Activated T-helper 9 cell treated with anti-CD3 and anti-CD28 coated beads, Interleukin-2, amount 50 U/mL, for 16 hours (primary cell): Measurements from ENCODE around the gene HIRA.

Experiments
- DNase-seq: peaks from one replicate; pipeline ENCODE4 v3.0.0-alpha.2; 2020; ENCODE audit warnings: low read depth

HIRA gene, protein sequence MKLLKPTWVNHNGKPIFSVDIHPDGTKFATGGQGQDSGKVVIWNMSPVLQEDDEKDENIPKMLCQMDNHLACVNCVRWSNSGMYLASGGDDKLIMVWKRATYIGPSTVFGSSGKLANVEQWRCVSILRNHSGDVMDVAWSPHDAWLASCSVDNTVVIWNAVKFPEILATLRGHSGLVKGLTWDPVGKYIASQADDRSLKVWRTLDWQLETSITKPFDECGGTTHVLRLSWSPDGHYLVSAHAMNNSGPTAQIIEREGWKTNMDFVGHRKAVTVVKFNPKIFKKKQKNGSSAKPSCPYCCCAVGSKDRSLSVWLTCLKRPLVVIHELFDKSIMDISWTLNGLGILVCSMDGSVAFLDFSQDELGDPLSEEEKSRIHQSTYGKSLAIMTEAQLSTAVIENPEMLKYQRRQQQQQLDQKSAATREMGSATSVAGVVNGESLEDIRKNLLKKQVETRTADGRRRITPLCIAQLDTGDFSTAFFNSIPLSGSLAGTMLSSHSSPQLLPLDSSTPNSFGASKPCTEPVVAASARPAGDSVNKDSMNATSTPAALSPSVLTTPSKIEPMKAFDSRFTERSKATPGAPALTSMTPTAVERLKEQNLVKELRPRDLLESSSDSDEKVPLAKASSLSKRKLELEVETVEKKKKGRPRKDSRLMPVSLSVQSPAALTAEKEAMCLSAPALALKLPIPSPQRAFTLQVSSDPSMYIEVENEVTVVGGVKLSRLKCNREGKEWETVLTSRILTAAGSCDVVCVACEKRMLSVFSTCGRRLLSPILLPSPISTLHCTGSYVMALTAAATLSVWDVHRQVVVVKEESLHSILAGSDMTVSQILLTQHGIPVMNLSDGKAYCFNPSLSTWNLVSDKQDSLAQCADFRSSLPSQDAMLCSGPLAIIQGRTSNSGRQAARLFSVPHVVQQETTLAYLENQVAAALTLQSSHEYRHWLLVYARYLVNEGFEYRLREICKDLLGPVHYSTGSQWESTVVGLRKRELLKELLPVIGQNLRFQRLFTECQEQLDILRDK

DNA sequence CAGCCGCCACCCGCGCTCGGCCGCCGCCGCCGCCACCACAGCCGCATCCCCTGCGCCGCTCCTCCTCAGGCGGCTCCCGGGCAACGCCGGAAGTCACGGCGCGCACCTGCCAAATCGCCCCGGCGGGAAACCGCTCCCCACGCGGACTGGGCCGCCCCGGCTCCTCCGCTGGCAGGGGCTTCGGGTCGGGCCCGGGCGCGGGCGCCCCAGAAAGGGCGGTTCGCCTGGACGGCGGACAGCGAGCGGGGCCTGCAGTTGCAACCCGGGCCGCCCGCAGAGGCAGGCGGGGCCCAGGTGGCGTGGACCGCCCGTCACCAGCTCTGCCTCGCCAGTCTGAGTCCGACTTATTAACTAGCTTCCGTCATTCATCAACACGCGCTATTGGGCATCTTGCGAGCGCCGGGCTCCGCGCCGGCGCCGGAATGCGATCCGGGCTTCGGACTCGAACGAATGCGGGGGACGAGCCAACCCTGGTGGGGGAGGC, at the start of gene HIRA:
TSS of gene HIRA (minus strand) at position 85 of the 484 bp plus-strand sequence. CDS start 257 bp downstream, outside the sequence.
- DNase-seq: peak; percentile 82

DNA sequence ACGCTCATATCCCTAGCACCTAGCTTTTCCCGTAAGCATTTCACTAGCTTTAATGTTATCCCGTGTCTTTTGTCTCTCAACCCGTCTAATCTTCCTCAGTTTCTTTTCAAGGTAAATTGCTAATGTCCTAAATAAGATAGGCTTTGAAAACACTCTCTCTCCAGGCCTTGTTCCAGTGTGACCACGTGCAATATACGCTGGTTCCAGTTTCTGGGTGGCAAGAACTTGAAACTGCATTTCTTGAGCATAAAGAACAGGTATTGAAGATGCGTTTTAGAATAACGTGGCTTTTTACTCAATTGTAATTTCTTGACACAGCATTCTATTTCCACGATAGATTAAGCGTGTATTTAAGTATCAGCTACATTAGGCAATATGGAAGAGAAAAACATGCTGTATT, 49.3 kb upstream of the HIRA start:
- no peak for DNase-seq

DNA sequence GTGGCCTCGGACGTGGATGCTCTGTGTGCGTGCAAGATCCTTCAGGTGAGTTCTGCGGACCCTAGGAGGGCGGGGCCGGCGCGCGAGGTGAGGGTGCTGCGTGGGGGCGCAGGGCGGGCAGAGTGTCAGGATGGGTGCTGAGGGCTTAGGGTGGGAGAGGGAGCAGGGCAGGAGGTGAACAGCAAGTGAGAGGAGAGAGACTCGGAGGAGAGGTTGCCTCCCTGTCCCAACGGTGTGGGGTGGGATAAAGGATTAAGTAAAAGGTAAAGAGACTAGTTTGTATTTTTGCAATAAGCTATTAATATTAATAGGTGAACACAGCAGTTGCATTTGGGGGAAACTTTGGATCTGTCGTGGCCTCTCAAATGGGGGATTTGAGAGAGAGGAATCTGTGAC, 48.6 kb upstream of the HIRA start:
- DNase-seq: no peak

DNA sequence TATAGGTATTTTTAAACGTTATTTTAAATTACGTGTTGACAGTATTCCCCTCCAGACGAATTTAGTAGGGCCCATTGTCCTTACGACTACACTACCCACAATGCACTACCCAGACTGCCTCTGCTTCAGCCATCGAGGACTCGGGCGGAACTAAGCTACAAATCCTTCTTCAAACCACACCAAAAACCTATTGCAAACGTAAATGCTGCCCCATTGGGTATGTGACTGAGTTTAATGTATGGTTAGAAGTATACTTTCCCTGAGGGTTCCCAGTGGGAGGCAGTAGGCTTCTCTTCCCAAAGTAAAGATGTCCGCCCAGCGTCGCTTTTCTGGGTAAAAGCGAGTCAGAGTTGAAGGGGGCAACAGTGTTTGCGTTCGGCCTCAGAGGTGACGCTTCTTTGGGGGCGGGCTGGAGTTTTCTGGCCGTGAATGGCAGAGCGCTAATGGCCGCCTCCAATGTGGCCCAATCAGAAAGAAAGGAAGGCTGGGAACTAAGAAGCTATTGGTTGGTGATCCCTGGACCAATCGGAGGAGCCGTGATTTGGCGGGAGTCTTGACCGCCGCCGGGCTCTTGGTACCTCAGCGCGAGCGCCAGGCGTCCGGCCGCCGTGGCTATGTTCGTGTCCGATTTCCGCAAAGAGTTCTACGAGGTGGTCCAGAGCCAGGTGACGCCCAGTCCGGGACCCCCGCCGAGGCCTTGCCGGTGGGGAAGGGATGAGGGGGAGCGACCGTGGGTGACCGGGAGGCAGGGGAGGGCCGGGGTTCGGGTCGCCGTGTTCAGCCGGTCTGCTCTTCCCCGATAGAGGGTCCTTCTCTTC, 48.0 kb upstream of the HIRA start, which contains the start of gene CDC45:
TSS of gene CDC45 (plus strand) at position 566 of the 818 bp plus-strand sequence. CDS start at position 615, 49 bp downstream.
- DNase-seq: peak; percentile 90

DNA sequence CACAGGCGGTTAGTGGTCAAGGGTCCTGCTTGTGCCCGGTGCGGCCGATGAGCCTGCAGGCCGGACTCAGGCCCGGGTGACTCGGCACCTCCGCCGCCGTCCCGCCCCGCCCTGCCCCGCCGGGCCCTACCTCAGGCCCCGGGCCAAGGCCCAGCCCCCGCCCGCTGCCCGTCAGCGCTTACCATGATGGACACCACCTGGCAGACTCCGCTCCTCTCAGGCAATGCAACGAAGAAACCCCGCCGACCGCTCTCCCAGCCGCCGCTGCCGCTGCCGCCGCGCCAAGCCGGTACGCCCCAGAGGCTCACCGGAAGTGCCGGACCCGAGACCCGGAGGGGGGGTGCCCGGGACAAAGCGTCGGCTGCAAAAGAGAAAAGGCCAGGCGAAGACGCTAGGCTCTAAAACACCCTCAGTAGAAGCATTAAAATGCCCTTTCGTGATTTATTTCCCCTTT, 47.4 kb upstream of the HIRA start, which contains the start of gene UFD1:
TSS of gene UFD1 (minus strand) at position 293 of the 454 bp plus-strand sequence. CDS start at position 185, 108 bp downstream.
- DNase-seq: peak; percentile 71

DNA sequence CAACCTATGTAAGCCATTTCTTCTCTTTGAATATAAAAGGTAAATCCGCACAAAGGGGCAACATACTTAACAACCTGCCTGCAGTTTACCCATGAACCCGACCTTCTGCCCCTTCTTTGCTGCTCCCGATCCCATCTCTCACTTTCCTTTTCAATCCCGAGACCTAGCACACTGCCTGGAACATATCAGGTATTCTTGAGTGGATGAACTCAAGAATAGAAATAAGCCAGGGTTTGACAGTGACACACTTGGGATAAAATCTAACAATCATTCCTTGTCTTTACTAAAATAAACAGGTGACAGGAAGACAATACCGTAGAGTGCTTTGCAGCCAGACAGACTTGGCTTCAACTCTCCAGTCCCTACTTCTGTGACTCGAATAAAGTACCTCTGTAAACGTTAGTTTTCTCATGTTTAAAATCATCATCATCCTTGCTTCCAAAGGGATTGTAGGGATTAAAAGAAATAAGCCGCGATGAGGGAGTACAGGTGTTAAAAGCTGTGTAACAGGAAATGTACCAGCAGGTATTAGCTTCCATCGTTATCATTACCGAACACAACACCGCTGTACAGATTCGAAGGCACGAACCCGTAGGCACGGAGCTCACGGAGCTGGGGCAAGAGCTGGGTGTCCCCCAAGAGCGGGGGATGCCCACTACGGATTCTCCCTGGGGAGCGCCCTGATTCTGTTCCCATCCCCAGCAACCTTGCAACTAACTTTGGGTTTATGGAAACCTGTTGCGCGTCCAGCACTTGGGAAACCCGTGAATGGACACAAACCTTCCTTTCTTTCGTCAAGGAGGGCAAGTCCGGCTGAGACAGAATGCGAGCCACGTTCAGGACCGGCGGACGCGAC, 46.7 kb upstream of the HIRA start:
- DNase-seq: no peak

DNA sequence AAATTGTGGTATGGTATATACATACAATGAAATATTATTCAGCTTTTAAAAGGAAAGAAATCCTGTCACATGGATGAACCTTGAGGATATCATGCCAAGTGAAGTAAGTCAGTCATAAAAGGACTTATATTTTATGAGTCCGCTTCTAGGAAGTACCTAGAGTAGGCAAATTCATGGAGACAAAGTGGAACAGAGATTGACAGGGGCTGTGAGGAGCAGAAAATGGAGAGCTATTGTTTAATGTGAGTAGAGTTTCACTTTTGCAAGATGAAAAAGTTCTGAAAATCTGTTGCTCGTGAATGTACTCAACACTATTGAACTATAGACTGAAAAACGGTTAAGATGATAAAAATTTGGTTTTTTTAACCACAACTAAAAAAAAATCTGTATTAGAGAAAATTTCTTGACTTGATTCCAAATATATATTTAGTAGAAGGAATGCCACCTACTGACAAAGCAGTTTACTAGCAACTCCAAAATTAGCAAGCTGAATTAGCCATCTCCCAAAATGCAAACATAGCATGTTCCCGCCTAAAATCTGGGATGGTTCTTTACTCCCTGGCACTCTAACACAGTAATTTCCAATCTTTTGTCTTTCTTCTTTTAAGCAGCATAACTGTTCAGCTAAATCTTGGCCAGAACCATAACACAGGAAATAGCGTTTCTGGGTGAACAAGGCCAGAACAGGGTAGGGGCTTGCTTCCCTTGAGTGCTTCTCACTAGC, 46.0 kb upstream of the HIRA start:
- no peak for DNase-seq

DNA sequence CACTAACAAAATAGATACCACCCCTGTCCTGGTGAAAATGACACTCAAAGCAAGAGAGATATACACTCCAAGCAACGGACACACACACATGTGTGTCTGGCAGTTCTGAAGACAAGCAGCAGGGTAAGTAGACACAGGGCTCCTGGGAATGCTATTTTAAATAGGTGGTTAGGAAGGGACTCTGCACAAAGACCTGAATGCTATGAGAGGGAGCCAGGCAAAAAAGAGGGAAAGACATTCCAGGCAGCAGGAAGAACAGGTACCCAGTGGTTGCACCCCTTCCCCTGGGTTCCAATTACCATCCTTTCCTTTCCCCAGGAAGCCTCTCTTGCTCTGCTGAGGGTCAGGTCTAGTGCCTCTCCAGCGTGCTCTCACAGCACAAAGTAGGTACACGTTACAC, 44.5 kb upstream of the HIRA start:
- DNase-seq: no peak

DNA sequence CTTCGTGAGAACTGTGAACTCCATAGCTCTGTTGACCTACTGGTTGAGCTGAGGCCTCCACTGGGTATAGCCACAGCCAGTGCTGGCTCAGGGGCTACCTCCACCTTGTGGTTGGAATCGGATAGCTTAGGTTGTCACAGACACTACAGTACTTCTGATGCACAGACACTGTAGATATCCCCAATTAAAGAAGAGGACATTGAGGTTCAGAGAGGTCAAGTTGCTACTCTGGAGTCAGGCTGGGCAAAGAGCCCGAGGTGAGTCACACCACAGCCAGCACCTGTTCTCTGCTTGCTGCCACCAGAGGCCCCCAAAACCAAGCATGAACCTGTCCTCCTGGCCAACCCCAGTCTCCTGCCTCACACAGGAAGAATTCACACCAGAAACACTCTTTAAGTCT, 42.0 kb upstream of the HIRA start:
- no peak for DNase-seq

DNA sequence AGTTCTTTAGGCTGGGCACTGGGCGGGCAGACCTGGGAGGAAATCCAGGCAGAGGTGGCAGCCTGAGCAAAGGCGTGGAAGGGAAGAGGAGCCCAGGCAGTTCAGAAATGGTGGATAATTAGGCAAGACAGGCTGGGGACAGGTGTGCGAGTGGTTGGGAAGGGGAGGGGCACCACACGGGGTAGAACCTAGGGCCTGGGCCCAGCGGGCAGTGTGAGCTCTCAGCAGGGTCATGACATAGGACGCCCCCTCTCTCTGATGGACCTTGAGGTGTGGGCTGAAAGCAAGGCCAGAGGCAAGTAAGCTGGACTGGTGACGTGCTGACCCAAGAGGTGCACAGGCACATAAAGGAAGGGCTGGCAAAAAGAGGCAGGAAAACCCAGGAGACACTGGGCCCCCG, 40.7 kb upstream of the HIRA start:
- no peak for DNase-seq

DNA sequence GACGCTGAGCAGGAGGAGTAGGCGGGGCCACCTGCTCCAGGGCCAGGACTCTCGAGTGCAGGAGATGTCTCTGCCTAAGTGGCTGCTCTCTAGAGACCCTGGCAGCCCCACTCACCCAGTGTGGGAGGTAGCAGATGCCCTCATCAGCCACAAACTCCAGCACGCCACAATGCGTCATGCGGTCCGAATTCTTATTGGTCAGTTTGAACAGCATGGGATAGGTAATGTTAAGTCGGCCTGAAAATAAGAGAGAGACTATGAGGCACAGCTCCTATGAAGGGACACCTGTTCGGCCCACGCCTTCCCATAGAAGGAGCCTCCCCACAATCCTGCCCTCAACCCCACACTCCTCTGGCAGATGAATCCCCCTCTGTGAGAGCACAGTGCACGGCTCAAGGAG, 40.0 kb upstream of the HIRA start:
- no peak for DNase-seq

DNA sequence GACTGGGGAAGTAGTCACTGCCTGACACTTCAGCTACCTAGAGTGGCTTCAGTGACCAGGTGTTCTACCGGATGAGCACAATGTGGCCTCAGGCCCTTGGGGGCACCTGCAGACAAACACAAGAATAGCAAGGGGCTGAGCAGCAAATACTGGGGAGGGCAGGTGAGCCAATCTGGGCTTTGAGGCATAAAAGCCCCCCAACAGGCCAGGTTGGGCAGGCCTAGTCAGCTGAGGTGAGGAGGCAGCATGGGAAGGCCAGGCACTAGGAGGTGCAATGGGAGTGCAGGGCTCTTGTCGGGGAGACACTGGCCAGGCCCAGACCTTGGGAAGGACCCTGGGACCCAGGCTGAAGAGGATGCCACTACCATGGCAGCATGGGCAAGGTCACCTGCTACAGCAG, 38.5 kb upstream of the HIRA start:
- no peak for DNase-seq

DNA sequence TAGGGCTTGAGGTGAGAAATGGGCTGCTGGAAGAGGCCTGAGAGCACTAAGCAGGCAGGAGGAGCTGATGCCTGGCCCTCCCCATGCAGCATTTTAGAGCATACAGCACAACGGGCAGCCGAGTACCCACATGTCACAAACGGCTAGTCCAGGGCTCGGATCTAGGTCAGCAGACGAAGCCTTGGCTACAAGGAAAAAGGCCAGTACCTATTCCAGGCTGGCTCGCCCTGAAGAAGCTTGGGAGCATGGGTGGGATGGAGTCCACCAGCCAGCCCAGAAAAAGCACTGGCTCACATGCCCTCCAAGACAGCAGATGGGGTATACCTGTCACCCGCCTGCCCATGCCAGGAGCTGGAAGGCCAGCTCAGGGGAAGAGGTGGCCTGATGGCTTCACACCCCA, 37.9 kb upstream of the HIRA start:
- DNase-seq: no peak

DNA sequence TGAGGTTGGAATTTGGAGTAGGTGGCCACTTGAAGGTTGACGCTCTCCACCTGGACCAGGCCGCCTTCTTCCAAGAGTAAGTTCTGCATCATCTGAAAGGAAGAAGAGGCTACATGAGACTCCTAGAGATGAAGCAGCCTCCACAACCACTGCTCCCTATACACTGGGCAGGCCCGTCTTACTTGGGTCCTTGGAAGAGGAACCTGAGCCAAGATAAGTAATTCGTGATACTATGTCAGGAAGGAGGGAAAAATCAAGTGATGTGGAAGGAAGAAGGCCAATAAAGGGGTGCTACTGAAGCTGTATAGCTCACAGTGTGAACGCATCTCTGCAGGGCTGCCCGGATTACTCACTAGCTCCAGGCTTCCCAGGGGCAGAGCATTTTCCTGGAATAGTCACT, 36.4 kb upstream of the HIRA start:
- no peak for DNase-seq

DNA sequence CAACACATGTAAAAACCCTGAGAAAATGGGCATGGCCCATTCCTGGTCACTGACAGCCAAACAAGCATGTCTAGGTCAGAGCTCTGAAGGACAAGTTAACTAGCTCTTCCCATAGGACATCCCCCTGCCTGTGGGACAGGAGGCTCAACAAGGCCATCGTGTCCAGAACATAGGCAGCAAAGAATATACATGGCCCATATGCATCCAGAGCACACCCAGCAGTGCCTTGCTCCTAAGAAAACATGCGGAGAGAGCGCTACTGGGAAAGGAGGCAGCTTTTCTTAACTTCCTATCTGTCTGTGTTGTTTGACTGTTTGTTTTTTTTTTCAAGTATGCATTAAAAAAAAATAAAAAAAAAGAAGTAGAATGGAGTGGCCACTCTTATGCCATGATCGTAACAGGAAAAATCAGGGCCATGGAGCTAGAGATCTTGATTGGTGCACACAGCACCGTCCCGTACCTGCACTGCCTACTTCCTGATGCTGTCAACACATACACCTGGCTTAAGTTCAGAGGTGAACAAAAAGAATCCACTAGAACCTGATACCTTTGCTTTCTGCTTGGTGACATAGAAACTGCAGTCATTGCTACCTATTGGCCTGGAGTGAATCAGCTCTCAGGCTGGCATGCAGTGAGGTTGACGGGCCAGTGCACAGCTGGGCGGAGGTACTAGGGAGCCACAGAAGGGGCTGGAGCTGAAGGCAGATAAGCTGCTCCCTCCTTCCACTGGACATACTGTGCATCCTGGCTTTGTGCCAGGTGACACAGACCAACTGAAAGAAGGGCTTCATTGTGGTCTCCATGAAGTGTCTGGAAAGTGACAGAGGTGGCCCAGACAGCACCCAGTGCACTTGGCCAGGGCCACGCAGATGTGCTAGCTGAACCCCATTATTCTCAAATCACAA, 35.6 kb upstream of the HIRA start:
- no peak for DNase-seq

DNA sequence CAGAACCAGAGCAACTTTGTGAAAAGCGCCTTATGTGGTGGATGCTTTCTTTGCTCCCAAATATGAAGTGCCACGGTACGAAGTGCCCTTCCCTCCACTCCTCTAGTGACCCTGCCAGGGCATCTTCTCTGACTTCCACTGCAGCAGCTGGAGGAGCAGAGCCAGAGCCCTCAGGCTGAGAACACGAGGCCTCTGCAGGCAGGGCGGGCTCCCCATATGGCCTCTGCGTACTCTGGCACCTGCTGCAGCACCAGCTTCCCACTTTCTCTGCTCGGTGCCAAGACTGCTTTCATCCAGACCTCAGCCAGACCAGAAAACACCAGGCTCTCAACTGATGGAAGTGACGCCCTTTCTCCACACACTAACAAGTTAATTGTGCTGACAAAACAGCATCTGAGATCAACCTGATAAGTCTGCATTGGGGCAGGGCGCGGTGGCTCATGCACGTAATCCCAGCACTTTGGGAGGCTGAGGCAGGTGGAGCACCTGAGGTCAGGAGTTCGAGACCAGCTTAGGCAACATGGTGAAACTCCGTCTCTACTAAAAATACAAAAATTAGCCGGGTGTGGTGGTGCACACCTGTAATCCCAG, 34.7 kb upstream of the HIRA start:
- no peak for DNase-seq

DNA sequence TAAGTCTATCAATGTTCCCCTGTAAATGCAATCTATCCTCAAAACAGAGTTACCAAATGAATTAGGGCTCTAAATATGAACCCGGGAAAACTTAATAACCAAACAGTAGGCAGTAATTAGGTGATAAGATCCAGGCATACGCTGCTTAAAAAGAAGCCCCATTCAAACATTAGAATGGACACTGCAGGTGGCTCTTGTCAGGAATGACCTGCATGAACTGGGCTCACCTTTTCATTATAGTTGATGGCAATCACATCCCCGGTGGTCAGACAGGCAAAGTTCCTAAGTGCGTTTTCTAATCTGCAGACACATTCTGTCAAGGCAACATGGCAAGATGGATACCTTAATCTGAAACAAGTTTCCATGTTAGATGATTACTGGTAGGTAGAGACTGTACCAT, 33.4 kb upstream of the HIRA start:
- DNase-seq: no peak

DNA sequence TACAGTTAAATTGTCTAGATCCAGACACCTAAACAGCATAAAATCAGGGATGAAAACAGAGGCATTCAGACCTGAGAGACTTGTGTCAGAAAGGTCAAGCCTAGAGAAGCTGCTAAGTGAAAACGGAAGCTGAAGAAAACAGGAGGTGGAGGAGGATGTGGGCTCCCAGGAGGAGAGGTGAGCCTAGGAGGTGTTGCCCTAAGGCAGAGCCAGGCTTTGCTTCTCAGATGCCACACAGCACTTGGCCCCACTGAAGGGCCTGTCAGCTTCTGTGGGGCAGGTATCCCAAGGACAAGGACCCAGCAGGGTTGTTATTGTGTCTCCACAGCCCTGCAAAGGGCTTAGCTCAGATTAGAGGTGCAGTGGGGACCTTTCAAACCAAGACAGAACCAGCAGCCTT, 33.0 kb upstream of the HIRA start:
- no peak for DNase-seq
